Right ventricle myocardium superior (tissue), 1 donor: ENCODE data around the gene DNMT3A. TPM values are rescaled to one million over a fixed set of nuclear protein-coding genes. Genes with fewer than 3 reads are reported as not detected.

Source experiments
- ATAC-seq: fragments of 200-7000 bp; cut with Tn5 transposase; one replicate; pipeline ENCODE4 v1.9.1; 2020; ENCODE audit warnings: mild to moderate bottlenecking; ENCODE audit not compliant: poor library complexity
- DNase-seq: peaks from one replicate; pipeline ENCODE4 v3.0.0-alpha.2; 2020
- intact Hi-C: fragments of 100-400 bp; cut with DNase I; formaldehyde crosslinking; loops from one replicate; pipeline ENCODE4 v1.11.2; 2022
- total RNA-seq: library from RNA; stranded (reverse); fragmentation: NEBNext Ultra II Directional; extraction: Animal tissue kit (Norgen Biotek cat#: 25700); gene quantifications from one replicate; pipeline ENCODE4 v1.2.1, GENCODE V29; 2021
- donor health status: DM: no; HTN: yes; CAD: no; lungs with severe emphysema.

Gene DNMT3A
- total RNA-seq, 1 donor from 2014 or later: 20.2 TPM

DNA sequence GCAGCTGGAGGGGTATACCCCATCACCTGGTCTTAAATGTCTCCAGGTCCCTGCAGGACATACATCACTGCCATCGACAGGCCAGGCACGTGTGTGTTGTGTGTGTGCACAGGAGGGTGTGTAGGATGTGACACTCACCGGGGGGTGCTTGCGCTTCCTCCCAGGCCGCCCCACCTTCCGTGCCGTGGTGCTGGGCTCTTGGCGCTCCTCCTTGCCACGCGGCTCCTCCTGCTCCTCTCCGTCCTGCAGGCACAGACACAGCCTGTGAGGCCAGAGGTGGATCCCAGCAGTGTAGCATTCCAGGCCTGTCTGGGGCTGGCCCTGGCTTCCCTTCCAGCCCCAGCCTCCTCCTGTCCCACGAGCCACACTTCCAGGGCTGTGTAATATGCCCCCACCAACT is 41.7 kb downstream of the DNMT3A start:
- DNase-seq (no peak), ATAC-seq (no peak)
- intact Hi-C loops: no loop called here

DNA sequence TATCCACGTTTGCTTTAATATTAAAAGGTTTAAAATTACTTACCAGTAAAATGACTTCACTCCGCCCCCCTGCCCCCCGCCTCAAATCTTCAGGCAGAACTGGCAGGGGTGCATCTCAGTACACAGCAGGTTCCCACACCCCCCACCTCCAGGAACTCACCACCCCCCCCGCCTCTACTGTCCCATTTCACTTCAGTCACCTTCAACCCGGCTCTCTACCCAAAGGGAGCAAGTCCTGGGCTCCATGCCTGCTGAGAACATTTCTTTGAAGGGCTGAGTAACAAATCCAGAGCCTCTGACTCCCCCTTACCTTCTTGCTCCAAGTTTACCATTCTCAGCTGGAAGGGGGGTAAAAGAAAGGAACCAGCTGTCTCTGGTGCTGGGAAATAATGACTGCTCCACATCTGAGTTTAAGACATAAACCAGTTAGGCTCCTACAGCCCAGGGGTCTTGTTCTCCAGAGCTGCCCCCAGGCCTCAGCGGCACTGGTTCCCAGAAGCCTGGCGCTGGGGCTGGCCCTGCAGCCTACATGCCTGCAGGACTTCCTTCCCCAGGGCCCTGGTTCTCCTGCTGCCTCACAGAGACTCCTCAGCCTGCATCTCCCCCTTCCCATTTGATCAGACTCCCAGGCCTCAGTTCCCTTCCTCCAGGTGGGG is 42.8 kb downstream of the DNMT3A start:
- intact Hi-C loops: no loop called here
- ATAC-seq (no peak), DNase-seq (no peak)

DNA sequence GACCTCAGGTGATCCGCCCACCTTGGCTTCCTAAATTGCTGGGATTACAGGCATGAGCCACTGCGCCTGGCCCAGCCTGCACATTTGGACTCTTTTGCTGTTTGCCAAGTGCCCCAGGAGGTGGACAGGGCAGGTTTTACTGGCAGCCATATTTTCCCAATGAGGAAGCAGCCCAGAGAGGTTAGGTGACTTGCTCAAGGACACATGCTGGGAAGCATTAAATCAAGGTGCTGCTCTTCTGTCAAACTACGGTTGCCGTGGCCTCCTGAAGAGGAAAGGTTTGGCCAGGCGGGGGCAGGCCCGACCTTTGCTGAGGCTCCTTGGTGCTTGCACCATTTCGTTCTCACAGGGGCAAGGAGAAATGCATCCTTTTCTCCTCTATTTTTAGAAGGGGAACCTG is 44.0 kb downstream of the DNMT3A start:
- intact Hi-C loops: no loop called here
- DNase-seq (no peak), ATAC-seq (no peak)

DNA sequence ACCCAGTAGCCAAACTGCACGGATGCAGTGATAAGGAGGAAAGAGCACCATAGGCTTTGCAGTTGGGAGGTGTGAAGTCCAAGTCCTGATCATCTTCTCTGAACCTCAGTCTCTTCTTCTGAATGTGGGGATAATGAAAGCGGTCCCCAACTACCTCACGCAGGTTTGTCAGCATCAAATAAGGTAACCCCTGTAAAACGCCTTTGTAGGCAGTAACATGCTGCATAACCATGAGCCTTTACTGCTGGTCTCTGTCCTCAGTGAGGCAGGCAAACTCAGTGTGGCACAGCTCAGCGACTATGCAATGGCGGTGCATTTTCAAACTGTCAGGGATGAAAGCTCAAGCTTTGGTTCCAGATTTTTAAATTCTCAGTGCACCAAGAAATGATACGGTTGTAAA is 46.1 kb downstream of the DNMT3A start:
- no peak for ATAC-seq
- intact Hi-C loops: no loop called here
- no peak for DNase-seq

DNA sequence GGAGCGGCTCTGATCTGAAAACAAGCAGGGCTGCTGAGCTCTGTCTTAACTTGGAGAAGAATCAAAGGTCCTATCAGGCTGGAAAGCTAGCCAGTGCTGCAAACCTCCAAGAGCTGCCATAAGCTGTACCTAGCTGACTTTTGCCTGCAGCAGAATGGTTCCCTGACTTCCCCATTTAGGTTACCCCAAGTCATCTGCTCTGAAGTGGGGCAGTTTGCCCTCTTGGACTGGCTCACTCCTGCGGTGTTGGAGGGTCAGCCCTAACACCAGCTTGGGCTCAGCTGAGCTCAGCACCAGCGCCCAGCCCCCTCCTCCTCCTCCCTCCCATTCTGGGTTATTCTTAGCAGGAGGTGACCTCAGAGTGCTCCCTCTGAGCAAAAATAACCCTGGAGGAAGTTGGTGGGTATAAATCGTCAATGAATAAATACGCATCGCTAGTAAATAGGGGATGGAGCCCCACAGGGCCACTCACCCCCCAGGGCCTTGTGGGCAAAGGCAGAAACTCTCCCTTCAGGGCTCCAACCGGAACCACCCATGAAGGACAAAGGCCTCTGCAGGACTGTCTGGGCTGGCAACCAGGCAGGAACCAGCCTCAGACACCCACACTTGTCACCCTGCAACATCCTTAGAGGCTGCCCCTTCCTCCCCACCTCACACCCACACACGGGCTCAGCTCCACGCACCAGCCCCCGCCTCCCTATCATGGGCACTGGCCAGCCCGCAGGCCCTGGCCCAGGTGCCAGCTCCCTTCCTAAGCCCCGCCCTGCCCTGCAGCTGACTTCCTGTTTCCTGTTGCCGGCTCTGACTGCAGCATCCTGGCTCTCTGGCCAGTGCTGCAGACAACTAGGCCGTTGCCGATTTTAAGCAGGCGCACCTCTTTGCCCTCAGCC is 46.9 kb downstream of the DNMT3A start:
- ATAC-seq: peak; percentile 93
- intact Hi-C loops: no loop called here

DNA sequence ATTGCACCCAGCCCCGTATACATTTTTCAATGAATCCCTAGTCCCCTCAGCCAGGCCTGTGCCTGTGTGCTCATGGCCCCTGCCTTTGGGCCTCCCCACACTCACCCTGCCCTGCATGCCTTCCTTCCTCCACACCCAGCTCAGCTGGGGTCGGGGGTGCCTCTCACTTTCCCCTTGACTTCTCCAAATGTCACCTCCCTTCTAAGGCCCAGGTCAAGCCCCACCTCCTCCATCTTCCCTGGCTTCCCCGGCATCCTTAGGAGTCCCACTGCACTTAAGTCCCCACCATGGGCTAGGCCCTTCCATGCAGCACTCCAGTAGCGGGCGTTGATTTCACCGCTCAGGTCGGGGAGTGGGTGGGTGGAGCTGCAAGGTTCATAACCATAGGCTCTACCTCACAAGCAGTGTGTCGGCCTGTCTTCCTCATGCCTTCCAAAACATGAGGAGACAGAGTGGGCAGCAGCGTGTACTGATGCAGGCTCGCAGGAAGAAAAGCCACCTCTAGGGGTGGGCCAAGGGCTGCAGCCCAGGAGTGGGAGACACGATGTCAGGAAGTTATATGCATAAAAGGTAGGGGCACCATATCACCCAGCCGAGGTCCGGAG is 47.7 kb downstream of the DNMT3A start:
- intact Hi-C loops: no loop called here
- DNase-seq (no peak), ATAC-seq (peak; percentile 5)

More for the DNA sequence above, 46.9 kb downstream of the DNMT3A start:
- DNase-seq: peak; percentile 91

DNA sequence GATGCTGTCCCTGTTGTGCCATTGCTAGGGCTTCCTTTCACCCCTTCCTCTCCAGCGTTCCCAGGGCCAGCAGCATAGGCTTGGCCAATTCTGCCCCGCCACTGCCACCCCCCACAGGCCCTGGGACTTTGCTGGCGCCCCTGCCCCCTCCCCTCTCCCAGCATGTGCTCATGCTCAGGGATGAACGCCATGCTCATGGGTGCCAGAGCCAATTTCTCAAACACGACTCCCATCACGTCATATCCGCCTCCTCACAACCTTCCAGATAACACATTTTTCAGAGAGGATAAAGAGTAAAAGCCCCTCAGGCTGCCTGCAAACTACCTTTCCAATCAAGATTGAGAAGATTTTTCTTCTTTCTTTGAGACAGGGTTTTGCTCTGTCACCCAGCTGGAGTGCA is 48.6 kb downstream of the DNMT3A start:
- no peak for ATAC-seq
- DNase-seq: no peak
- intact Hi-C loops: no loop called here

DNA sequence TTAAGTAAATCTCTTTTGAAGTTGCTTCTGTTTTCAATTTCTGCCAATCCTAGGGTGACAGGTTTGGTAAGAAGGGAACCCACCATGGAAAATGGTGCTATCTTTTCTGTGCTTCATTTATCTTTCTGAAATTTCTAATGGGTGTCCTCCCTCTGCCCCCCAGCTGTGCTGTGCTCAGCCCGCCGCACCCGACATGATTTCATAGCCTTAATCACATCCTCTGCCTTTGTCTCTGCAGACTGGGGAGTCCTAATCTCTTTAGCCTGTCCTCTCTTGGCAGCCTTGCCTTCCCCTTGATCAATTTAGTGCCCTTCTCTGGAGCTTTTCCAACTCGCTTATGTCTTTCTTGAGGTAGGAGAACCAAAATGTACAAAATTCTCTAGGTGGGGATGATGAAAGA is 49.3 kb downstream of the DNMT3A start:
- ATAC-seq: no peak
- intact Hi-C loops: no loop called here
- no peak for DNase-seq

DNA sequence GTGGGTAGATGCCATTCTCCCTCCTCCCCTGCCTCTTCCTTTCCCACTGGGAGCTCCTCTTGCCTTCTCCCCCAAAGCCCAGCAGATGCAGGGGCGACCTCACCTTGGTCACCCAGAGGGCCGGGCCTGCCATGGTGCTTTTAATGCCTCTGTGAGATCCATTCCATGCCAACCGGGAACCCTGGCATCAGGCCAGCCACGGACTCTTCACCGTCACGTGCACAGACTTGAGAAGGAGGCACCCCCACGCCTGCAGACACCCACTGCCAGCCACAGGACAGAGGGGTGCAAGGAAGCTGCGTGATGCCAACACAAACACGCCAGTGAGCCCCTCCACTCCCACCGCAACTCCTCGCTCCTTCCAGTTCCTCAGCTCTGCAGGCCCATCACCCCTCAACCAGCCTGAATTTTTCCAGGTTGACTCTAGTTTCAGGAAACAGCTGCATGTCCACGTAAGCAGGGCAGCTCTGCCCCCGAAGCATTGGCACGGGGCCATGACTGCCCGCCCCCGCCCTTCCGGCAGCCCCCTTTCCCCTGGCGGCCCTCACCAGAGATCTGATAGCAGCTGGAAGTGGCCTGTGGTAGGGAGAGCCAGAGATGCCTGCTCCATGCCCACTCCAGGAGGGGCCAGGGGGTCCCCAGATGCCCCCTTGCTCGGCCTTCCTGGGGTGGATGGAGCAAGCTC is 50.8 kb downstream of the DNMT3A start:
- DNase-seq (peak; percentile 63), ATAC-seq (no peak)
- intact Hi-C loops: no loop called here

DNA sequence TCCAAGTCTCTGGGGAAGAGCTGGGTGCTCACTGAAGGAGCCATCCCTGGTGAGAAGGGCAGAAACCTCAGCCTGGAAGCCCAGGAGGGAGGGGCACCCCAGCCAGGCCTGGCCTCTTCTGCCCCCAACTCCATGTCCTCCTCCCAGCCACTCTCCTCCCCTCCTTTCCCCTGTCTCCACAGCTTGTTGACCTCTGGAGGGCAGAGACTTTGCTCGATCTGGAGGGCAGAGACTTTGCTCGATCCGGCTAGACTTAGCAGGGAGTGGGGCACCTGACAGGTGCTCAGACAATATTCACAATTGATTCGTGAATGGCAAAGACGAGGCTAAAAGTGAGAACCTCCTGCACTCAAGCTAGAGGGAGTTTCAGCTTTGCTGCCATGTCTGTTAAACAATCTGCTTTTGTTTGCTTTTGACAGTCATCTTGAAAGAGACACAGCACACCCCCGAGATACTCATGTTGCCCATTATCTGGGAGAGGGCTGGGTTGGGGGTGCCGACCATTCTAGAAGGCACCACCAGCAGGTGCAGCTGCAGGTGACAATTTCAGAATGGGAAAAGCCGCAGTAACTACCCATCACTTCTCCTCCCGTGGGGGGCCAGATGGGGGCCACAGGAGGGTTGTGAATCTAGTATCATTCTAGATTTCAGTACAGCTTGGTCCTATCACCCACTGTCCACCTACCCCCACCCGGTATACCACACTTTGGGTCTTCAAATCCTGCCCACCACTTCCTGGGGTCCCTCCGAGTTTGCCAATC is 54.8 kb downstream of the DNMT3A start:
- no peak for ATAC-seq
- no peak for DNase-seq
- intact Hi-C loops: no loop called here

DNA sequence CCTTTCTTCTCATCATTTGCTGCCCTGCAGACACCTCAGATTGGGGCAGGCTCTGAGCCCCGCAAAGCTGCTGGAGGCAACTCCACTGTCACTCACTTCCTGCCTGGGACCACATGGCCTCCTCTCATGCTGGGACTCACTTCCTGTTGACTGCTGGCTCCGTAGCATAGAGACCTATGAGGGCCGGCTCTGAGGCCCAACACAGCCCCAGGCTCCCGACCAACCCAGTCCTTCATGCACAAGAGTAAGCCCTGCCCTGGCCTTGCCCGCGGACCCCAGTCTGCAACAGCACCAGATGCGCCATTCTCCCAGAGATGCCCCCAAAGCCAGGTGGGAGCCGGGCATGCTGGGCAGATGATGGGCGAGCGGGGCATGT is 55.7 kb downstream of the DNMT3A start:
- DNase-seq: no peak
- intact Hi-C loops: no loop called here
- peak; percentile 55 for ATAC-seq

DNA sequence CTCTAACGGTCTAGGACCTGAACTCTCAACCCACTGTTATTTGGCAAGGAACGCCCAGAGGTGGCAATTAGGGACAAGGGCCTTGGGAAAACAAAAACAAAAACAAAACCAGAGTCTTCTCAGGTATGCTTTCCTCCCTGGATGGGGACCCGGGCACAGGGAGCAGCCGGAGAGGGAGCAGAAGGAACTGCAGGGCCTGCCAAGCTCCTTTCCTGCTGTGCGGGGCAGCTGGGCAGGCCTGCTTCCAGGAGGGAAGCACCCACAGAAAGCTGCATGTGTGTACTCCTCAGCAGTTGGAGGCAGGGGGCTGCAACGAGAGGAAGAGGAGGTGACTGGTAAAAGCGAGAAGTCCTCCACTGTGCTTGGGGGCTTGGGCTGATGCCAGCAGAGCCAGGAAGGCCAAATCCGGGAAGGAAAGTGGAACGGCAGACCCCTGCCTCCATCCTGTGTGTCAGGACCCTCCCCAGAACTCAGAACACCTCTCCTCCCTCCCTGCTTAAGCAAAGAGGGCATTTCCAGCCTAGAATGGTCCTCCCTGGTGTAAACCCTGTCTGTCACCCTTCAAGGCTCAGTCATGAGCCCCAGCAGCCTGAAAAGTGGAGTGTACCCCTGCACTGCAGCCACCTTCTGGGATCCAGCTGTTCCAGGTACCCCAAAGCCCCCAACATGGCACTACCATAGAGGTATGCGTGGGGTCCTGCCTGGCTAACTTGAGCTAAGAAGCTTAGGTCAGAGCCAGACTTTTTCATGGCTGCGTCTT is 56.3 kb downstream of the DNMT3A start:
- intact Hi-C loops: no loop called here
- DNase-seq (no peak), ATAC-seq (no peak)

DNA sequence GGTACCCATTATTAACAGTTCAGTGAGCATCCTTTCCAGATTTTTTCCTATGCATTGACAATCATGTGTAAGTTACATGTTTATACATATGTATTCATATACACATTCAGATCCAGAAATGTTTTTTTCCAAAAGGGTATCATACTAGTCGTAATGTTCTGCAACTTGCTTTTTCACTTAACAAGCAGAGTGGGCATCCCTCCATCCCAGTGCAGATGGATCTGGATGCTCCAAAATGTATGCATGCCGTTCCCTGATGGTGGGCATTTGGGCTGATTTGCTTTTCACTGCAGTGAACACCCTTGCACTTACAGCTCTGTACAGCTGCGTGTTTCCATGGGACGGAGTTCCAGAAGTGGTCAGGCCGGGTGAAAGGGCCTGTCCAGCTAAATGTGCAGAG is 57.0 kb downstream of the DNMT3A start:
- intact Hi-C loops: no loop called here
- no peak for DNase-seq

DNA sequence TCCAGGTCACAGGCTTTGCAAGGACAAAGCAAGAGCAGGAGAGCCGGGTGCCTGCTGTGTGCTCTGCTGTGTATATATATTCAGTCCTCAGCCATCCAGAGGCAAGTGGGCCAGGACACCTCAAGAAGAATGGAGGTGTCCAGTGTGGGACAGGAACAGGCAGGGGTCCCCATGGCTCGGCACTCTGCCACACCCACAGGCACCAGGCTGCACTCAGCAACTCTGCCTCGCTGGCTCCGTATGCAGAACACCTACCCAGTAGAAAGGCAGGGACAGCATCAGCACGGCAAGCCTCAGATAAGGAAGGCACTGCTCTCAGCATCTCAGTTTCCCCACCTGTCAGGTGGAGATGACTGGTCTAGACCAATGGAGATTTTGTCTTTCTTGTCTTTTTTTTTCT is 57.8 kb downstream of the DNMT3A start:
- no peak for DNase-seq
- intact Hi-C loops: no loop called here
- no peak for ATAC-seq

More for the DNA sequence above, 57.0 kb downstream of the DNMT3A start:
- no peak for ATAC-seq

DNA sequence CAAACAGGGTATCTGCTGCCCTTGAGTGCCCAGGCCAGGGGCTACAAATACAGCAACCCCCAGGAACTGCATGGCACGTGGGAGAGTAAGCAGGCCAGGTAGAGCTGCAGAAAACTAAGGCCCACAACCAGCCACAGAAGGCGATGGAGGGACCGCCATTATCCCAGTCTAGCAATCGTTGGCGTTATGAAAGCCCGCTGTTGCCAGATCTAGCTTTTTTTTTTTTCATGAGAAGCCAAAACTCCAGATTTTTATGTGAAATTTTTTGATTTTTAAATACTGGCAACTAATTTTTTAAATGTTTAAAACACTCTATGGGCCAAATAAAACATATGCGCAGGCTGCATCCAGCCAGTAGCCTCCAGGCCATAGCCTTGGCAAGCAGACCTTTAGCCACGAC is 59.8 kb downstream of the DNMT3A start:
- no peak for DNase-seq
- no peak for ATAC-seq
- intact Hi-C loops: no loop called here

DNA sequence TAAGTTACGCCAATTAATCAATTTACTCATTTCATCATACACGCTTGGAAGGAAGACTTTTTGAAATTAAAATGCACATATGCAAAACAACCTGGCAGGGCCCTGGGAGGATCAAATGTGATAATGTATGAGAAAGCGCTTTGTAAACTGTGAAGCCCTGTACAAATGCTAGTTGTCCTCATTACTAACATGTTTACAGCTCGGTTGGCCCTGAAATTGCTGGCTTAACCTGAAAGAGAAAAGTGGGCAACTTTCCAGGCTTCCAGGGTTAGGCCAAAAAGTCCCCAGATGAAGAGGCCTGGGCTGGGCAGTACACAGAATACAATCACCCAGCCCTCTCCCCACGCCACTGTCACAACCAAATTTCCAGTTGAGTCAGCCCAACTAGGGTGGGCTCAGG is 60.2 kb downstream of the DNMT3A start:
- intact Hi-C loops: no loop called here
- DNase-seq (no peak), ATAC-seq (no peak)

DNA sequence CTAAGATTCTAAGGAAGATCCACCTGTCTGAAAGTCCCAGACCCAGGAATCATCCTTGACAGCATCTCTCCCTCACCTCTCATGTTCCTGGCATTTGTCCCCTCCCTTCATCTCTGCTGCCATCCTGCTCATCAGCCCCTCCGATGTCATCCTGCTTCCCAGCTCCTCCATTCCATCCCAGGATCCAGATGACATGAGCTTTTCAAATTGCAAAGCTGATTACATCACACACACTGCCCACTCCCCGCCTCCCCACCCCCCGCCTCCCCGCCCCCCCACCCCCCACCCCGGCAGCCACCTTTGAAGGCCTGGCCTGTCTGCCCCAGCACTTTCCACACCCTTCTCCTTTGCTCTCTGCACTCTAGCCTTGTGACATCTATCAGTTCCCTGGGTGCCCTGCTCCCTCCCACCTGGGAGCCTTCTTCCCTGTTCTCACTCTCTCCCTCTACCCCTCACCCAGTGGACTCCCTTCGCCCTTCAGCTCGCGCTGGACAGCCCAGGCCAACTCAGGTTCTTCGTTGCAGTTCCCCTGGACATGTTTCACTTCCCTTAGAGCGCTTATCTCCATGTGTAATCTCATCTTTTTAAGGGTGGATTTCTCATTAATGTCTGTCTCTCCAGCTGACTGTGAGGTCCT is 61.6 kb downstream of the DNMT3A start:
- DNase-seq: no peak
- intact Hi-C loops: no loop called here
- no peak for ATAC-seq
